GM10248 (cell line): ENCODE data around the gene C11orf16.
"Not testable (repeated sequence)": the region's sequence is repeated elsewhere in the genome, so short reads cannot be mapped to it uniquely, and the experiment has no call there.

ENCODE experiments used
- CTCF ChIA-PET: fragments of 300-600 bp; sonication (Branson Sonifier 250); formaldehyde crosslinking; extraction: SDS; loops from one replicate; lab custom pipeline; 2021; ENCODE audit warnings: antibody characterized with exemption; lab: Yijun Ruan, JAX
- POLR2A ChIA-PET: fragments of 350-650 bp; sonication (Branson Sonifier 250); formaldehyde crosslinking; extraction: SDS; loops from one replicate; lab custom pipeline; 2020; ENCODE audit warnings: antibody characterized with exemption; lab: Yijun Ruan, JAX
- DNase-seq: peaks from one replicate; pipeline ENCODE4 v3.0.0; 2012; ENCODE audit errors: extremely low spot score
- CTCF ChIP-seq: IDR thresholded peaks from 2 replicates; pipeline ENCODE4 v1.5.1; 2012; ENCODE audit warnings: mild to moderate bottlenecking, low read depth; ENCODE audit errors: extremely low read depth, missing control alignments, control extremely low read depth

The C11orf16 gene

DNA sequence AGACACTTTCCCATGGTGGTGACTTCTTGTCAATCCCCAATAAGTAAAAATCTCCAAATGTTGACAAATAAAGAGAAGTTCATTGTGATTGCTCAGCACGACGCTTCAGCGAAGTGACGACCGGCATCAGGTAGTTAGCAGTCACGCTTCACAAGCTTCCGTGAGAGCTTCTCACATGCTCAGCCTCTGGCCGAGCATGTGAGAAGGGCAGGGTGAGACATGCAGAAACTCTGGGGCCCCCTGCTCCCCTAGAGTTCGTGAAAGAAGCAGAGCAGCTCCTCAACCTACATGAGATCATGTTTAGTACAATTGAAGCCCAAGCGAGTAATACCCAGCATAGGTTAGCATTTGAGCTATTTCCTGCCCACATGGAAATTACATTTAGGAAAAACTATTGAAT, 4.4 kb upstream of the C11orf16 start:
- CTCF ChIA-PET: interaction anchor here (1.4 to 2.1 kb wide), 4 partner anchors 10 to 200 kb away, joined by 4 to 13 read pairs (median 6); no protein-coding TSS in a partner anchor
- TF ChIP-seq CTCF: no peak
- POLR2A ChIA-PET: no interaction called here
- peak; percentile 57 for DNase-seq

GRCh38 chr11:8935789-8936188, 3.0 kb upstream of the C11orf16 start:
- CTCF ChIA-PET: interaction anchor here (1.4 to 2.1 kb wide), 2 partner anchors 9 to 24 kb away, joined by 4 to 12 read pairs; no protein-coding TSS in a partner anchor
- POLR2A ChIA-PET, DNase-seq: not testable (repeated sequence)

DNA sequence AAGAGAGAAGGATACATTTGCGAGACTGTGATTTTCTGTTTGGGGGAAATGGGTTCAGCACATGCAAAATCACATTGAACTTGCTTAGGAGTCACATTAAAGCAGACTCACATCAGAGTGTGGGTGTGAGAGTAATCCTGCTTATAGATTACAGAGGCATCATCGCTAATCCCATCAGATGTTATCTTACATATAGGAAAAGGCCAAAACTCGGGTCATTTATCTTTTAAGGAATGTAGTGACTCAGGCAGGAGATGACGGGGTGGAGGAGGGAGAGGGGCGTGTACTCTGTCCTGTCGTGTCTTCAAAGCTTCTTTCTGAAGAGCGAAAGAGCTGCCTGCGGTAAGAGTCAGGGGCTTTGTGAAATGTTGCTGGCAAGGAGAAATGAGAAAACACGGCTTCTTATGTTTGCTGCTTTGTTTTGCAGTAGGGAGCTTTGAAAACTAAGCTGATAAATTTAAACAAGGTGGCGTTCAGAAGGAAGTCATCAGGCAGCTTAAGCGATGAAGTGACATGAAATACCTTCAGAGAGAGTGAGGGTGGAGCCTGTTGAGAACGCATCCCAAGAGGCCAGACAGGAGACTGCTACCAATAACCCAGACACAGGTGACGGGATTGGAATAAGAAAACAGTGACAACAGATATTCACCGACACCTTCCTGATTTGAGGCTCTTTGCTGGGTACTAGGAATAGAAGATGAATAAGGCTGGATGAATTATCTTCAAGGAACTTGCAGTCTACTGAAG, 2.2 kb upstream of the C11orf16 start:
- DNase-seq: no peak
- TF ChIP-seq CTCF: no peak
- CTCF ChIA-PET: interaction anchor here (0.9 to 2.1 kb wide), 3 partner anchors 8 to 25 kb away, joined by 3 to 12 read pairs (median 4); no protein-coding TSS in a partner anchor
- POLR2A ChIA-PET: no interaction called here

GRCh38 chr11:8933931-8934330, 1.2 kb upstream of the C11orf16 start:
- no peak for TF ChIP-seq CTCF
- CTCF ChIA-PET: no interaction called here
- no peak for DNase-seq
- POLR2A ChIA-PET: interaction anchor here (0.6 kb wide), 1 partner anchor 25 kb away, joined by 6 read pairs; no protein-coding TSS in a partner anchor

GRCh38 chr11:8930456-8931175, 2.1 kb downstream of the C11orf16 start:
- ChIA-PET POLR2A (no interaction called here), CTCF (interaction anchor here (1.0 to 4.0 kb wide), 2 partner anchors 16 to 29 kb away, joined by 6 to 18 read pairs; no protein-coding TSS in a partner anchor)
- no peak for TF ChIP-seq CTCF
- no peak for DNase-seq

- CTCF ChIA-PET: interaction anchor here (1.5 to 4.0 kb wide), 2 partner anchors 22 to 31 kb away, joined by 3 to 18 read pairs; no protein-coding TSS in a partner anchor
Measured at GRCh38 chr11:8928981-8929615, 3.6 kb downstream of the C11orf16 start.

More at GRCh38 chr11:8928981-8929615, 3.6 kb downstream of the C11orf16 start:
- POLR2A ChIA-PET: no interaction called here
- no peak for DNase-seq
- TF ChIP-seq CTCF: no peak
